Measurements from ENCODE around the gene ZNF385C. TPM values are rescaled to one million over a fixed set of nuclear protein-coding genes. Genes with fewer than 3 reads are reported as not detected.

ZNF385C gene
- total and polyA plus RNA-seq, 2 of the 13 experiments (the other 11 are each of a cell fraction or from before 2014, with no cell fraction given) = 2.3 to 6.1 TPM

DNA sequence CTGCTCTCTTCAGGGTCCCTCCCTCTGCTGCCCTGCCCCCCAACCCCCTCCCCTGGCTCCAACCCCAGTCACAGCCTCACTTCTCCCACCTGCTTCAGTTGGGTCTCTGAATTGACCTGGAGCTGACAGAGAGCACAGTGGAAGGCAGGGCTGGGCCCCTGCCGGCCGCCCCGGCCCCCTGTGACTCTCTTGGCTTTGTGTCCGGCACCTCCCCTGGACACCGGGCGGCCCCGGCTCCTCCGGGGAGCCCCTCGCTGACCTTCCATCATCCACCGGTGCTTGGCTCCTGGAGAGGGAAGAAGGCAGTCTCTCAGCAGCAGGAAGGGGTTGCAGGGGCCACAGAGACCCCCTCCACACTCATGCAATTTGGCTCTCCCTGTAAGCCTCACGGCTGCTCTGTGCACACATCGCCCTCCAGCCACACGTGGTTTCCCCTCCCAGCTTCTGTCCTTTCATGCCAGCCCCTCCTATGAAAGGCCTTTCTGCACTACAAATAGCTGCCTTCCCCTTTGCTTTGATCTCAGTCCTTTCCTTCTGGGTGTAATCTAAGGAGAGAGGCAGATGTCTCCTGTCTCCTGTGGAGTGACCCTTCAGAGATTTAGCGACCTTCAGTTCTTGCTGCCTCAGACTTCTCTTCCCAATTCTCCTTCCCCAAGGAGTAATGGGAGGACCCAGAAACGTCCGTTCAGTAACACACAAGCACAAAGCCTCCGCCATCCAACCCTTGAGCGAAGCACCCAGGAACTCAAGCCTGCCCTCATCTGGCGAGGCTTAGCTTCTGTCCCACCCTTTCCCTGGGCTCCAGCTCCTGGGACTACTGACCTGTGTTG is 70.1 kb downstream of the ZNF385C start (continued):
- TF ChIP-seq, protein P1, sequence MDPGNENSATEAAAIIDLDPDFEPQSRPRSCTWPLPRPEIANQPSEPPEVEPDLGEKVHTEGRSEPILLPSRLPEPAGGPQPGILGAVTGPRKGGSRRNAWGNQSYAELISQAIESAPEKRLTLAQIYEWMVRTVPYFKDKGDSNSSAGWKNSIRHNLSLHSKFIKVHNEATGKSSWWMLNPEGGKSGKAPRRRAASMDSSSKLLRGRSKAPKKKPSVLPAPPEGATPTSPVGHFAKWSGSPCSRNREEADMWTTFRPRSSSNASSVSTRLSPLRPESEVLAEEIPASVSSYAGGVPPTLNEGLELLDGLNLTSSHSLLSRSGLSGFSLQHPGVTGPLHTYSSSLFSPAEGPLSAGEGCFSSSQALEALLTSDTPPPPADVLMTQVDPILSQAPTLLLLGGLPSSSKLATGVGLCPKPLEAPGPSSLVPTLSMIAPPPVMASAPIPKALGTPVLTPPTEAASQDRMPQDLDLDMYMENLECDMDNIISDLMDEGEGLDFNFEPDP (CRISPR knock-in tag; conservative IDR thresholded peaks at IDR 0.05) = no peak
- TF ChIP-seq, protein P2, sequence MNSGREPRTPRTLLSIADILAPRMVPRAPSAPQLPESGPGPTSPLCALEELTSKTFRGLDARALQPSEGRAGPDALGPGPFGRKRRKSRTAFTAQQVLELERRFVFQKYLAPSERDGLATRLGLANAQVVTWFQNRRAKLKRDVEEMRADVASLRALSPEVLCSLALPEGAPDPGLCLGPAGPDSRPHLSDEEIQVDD (CRISPR knock-in tag; IDR thresholded peaks at IDR 0.05; ENCODE audit: borderline replicate concordance) = 0 out of 2 replicates have a peak, but pooled peaks have one; percentile 49
- TF ChIP-seq, protein P3, sequence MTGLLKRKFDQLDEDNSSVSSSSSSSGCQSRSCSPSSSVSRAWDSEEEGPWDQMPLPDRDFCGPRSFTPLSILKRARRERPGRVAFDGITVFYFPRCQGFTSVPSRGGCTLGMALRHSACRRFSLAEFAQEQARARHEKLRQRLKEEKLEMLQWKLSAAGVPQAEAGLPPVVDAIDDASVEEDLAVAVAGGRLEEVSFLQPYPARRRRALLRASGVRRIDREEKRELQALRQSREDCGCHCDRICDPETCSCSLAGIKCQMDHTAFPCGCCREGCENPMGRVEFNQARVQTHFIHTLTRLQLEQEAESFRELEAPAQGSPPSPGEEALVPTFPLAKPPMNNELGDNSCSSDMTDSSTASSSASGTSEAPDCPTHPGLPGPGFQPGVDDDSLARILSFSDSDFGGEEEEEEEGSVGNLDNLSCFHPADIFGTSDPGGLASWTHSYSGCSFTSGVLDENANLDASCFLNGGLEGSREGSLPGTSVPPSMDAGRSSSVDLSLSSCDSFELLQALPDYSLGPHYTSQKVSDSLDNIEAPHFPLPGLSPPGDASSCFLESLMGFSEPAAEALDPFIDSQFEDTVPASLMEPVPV (CRISPR knock-in tag; IDR thresholded peaks at IDR 0.05) = no peak
- TF ChIP-seq HOXA3 (CRISPR knock-in tag; IDR thresholded peaks at IDR 0.05) (no peak), GFI1 (CRISPR knock-in tag; IDR thresholded peaks at IDR 0.05; ENCODE audit: borderline replicate concordance) (no peak), AHR (CRISPR knock-in tag; IDR thresholded peaks at IDR 0.05) (no peak), ZEB1 (IDR thresholded peaks at IDR 0.05; ENCODE audit: insufficient replicate concordance, low read depth) (no peak), CBX2 (IDR thresholded peaks at IDR 0.05; ENCODE audit: low read depth, low read length) (no peak), CBX2 (CRISPR knock-in tag; IDR thresholded peaks at IDR 0.05; ENCODE audit: low read depth) (no peak), MAFG (CRISPR knock-in tag; IDR thresholded peaks at IDR 0.05) (no peak)
- TF ChIP-seq, protein P4, sequence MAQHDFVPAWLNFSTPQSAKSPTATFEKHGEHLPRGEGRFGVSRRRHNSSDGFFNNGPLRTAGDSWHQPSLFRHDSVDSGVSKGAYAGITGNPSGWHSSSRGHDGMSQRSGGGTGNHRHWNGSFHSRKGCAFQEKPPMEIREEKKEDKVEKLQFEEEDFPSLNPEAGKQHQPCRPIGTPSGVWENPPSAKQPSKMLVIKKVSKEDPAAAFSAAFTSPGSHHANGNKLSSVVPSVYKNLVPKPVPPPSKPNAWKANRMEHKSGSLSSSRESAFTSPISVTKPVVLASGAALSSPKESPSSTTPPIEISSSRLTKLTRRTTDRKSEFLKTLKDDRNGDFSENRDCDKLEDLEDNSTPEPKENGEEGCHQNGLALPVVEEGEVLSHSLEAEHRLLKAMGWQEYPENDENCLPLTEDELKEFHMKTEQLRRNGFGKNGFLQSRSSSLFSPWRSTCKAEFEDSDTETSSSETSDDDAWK (CRISPR knock-in tag; IDR thresholded peaks at IDR 0.05) = no peak
- TF ChIP-seq, protein P5, sequence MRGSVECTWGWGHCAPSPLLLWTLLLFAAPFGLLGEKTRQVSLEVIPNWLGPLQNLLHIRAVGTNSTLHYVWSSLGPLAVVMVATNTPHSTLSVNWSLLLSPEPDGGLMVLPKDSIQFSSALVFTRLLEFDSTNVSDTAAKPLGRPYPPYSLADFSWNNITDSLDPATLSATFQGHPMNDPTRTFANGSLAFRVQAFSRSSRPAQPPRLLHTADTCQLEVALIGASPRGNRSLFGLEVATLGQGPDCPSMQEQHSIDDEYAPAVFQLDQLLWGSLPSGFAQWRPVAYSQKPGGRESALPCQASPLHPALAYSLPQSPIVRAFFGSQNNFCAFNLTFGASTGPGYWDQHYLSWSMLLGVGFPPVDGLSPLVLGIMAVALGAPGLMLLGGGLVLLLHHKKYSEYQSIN (CRISPR knock-in tag; IDR thresholded peaks at IDR 0.05; ENCODE audit: borderline replicate concordance) = no peak
- TF ChIP-seq, protein P6, sequence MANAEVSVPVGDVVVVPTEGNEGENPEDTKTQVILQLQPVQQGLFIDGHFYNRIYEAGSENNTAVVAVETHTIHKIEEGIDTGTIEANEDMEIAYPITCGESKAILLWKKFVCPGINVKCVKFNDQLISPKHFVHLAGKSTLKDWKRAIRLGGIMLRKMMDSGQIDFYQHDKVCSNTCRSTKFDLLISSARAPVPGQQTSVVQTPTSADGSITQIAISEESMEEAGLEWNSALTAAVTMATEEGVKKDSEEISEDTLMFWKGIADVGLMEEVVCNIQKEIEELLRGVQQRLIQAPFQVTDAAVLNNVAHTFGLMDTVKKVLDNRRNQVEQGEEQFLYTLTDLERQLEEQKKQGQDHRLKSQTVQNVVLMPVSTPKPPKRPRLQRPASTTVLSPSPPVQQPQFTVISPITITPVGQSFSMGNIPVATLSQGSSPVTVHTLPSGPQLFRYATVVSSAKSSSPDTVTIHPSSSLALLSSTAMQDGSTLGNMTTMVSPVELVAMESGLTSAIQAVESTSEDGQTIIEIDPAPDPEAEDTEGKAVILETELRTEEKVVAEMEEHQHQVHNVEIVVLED (CRISPR knock-in tag; IDR thresholded peaks at IDR 0.05; ENCODE audit: borderline replicate concordance) = no peak
- TF ChIP-seq, protein P7, sequence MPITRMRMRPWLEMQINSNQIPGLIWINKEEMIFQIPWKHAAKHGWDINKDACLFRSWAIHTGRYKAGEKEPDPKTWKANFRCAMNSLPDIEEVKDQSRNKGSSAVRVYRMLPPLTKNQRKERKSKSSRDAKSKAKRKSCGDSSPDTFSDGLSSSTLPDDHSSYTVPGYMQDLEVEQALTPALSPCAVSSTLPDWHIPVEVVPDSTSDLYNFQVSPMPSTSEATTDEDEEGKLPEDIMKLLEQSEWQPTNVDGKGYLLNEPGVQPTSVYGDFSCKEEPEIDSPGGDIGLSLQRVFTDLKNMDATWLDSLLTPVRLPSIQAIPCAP (CRISPR knock-in tag; IDR thresholded peaks at IDR 0.05; ENCODE audit: low read depth) = no peak
- TF ChIP-seq, protein P8, sequence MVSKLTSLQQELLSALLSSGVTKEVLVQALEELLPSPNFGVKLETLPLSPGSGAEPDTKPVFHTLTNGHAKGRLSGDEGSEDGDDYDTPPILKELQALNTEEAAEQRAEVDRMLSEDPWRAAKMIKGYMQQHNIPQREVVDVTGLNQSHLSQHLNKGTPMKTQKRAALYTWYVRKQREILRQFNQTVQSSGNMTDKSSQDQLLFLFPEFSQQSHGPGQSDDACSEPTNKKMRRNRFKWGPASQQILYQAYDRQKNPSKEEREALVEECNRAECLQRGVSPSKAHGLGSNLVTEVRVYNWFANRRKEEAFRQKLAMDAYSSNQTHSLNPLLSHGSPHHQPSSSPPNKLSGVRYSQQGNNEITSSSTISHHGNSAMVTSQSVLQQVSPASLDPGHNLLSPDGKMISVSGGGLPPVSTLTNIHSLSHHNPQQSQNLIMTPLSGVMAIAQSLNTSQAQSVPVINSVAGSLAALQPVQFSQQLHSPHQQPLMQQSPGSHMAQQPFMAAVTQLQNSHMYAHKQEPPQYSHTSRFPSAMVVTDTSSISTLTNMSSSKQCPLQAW (CRISPR knock-in tag; IDR thresholded peaks at IDR 0.05) = 0 out of 2 replicates have a peak, but pooled peaks have one; percentile 77
- TF ChIP-seq, protein P9, sequence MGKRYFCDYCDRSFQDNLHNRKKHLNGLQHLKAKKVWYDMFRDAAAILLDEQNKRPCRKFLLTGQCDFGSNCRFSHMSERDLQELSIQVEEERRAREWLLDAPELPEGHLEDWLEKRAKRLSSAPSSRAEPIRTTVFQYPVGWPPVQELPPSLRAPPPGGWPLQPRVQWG (CRISPR knock-in tag; IDR thresholded peaks at IDR 0.05; ENCODE audit: borderline replicate concordance, low read depth) = no peak
